AG04450 (cell line): Measurements from ENCODE around the gene TMEM255B. TPM values are rescaled to one million over a fixed set of nuclear protein-coding genes. Genes with fewer than 3 reads are reported as not detected.

Source experiments
- CTCF ChIA-PET: fragments of 300-600, 350-600 bp; formaldehyde crosslinking; extraction: SDS; loops from one replicate; lab custom pipeline; 2022; ENCODE audit warnings: antibody characterized with exemption, inconsistent platforms; lab: Charles Lee
- POLR2A ChIA-PET: fragments of 350-600 bp; formaldehyde crosslinking; extraction: SDS; loops from one replicate; lab custom pipeline; 2021; ENCODE audit warnings: antibody characterized with exemption, inconsistent platforms; lab: Yijun Ruan, JAX
- DNase-seq: peaks from one replicate; pipeline ENCODE4 v3.0.0-alpha.2; 2011; ENCODE audit warnings: low read depth, low spot score
- H3K27ac ChIP-seq: one replicate; pipeline ENCODE4 v1.5.1; 2012; ENCODE audit warnings: low read depth, low read length, control low read depth
- H3K27me3 ChIP-seq: one replicate; pipeline ENCODE4 v1.6.0; 2012; ENCODE audit warnings: low read length; ENCODE audit not compliant: control insufficient read depth, insufficient read depth
- H3K4me3 ChIP-seq: 2 replicates; pipeline ENCODE4 v1.5.1; 2011; ENCODE audit warnings: mild to moderate bottlenecking, low read depth, low read length, control low read depth
- H3K9me3 ChIP-seq: 2 replicates; pipeline ENCODE4 v1.5.1; 2012; ENCODE audit warnings: low read length; ENCODE audit not compliant: control insufficient read depth, insufficient read depth
- polyA plus RNA-seq: library from polyadenylated mRNA; depleted of rRNA; stranded (reverse); fragments of >200 nt; gene quantifications from 2 replicates; pipeline ENCODE4 v1.2.3, GENCODE V29; 2011
- TF ChIP-seq, protein P1 (sequence below): IDR thresholded peaks from 2 replicates; pipeline ENCODE4 v1.5.1; 2011; ENCODE audit warnings: low read depth, low read length, control low read depth, inconsistent platforms

TMEM255B gene
- polyA plus RNA-seq, 1 experiment = 4.1 TPM

DNA sequence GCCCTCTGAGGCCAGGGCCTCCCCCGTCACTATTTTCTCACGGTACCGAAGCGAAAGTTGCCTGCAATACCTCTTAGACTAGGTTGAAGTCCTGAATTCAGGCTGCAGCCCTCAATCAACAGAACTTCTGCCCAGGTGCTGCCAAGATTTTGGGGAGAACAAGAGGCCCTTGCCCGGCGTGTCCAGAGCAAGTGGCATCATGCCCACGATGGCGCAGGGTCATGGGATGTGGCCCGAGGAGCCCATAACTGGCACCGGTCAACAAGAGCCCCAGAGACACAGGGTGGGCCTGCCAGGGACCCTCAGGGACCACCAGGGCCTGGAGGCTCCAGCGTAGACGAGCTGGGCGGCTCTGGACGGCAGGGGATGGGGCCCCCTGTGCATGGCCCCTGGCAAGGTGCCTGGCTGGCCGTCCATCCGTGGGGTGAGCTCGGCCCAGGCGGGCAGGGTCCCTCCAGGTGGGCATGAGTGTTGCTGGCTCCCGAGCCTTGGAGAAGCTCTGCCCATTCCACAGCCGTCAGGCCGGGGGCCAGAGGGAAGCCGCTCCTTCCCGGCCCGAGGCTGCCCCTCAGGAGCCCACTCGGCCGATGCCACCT, 59.8 kb downstream of the TMEM255B start:
- no peak for DNase-seq
- Histone ChIP-seq H3K27me3 (no peaks in the 10 kb centered on the region), H3K4me3 (no peak overlapping the region), H3K27ac (no peak overlapping the region), H3K9me3 (no peaks in the 10 kb centered on the region; the same call in 1 of the 2 replicates)
- TF ChIP-seq, protein P1, sequence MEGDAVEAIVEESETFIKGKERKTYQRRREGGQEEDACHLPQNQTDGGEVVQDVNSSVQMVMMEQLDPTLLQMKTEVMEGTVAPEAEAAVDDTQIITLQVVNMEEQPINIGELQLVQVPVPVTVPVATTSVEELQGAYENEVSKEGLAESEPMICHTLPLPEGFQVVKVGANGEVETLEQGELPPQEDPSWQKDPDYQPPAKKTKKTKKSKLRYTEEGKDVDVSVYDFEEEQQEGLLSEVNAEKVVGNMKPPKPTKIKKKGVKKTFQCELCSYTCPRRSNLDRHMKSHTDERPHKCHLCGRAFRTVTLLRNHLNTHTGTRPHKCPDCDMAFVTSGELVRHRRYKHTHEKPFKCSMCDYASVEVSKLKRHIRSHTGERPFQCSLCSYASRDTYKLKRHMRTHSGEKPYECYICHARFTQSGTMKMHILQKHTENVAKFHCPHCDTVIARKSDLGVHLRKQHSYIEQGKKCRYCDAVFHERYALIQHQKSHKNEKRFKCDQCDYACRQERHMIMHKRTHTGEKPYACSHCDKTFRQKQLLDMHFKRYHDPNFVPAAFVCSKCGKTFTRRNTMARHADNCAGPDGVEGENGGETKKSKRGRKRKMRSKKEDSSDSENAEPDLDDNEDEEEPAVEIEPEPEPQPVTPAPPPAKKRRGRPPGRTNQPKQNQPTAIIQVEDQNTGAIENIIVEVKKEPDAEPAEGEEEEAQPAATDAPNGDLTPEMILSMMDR = no peak
- CTCF ChIA-PET = no interaction called here
- POLR2A ChIA-PET = no interaction called here

GRCh38 chr13:113819341-113819730, 60.3 kb downstream of the TMEM255B start:
- no peaks in the 10 kb centered on the region; the same call in 1 of the 2 replicates for H3K9me3 ChIP-seq
- no peaks in the 10 kb centered on the region for H3K27me3 ChIP-seq
- no peak overlapping the region for H3K4me3 ChIP-seq
- ChIA-PET CTCF (no interaction called here), POLR2A (no interaction called here)
- TF ChIP-seq, protein P1 = no peak
- H3K27ac ChIP-seq = no peak overlapping the region
- DNase-seq = no peak

GRCh38 chr13:113819731-113820715, 61.0 kb downstream of the TMEM255B start:
- no peak overlapping the region for H3K4me3 ChIP-seq
- no peaks in the 10 kb centered on the region; the same call in 1 of the 2 replicates for H3K9me3 ChIP-seq
- TF ChIP-seq, protein P1 = no peak
- H3K27ac ChIP-seq = peak overlapping the region; percentile 89
- POLR2A ChIA-PET = interaction anchor here (1.7 to 2.3 kb wide), 2 partner anchors 17 to 245 kb away, joined by 6 to 18 read pairs; no protein-coding TSS in a partner anchor
- CTCF ChIA-PET = no interaction called here
- H3K27me3 ChIP-seq = no peaks in the 10 kb centered on the region
- no peak for DNase-seq

- H3K27me3 ChIP-seq = no peaks in the 10 kb centered on the region
- ChIA-PET POLR2A (interaction anchor here (0.6 to 2.3 kb wide), 8 partner anchors 16 to 298 kb away, joined by 3 to 18 read pairs (median 6); no protein-coding TSS in a partner anchor), CTCF (interaction anchor here (1.1 kb wide), 1 partner anchor 125 kb away, joined by 3 read pairs; no protein-coding TSS in a partner anchor)
- peak overlapping the region; percentile 22; the same call in 1 of the 2 replicates for H3K4me3 ChIP-seq
- peak; percentile 97 for DNase-seq
- H3K27ac ChIP-seq = peak overlapping the region; percentile 89
- TF ChIP-seq, protein P1 = no peak
- H3K9me3 ChIP-seq = no peaks in the 10 kb centered on the region; the same call in 1 of the 2 replicates
These were observed 62.0 kb downstream of the TMEM255B start for GRCh38 chr13:113820813-113821651.
